Muscle of leg (tissue), 11 donors: ENCODE data around the gene UBR1. TPM values are rescaled to one million over a fixed set of nuclear protein-coding genes. Genes with fewer than 3 reads are reported as not detected.
A peak's percentile ranks its signal among the peaks of the same experiment; 100 is the strongest.

ENCODE experiments used
- DNase-seq: peaks from one replicate; pipeline ENCODE4 v3.0.0; 2013
- H3K27ac ChIP-seq: one replicate; pipeline ENCODE4 v1.5.1; 2013; ENCODE audit warnings: mild to moderate bottlenecking, low read length, control low read depth
- H3K27me3 ChIP-seq: one replicate; pipeline ENCODE4 v1.6.1; 2013; ENCODE audit warnings: low read length; ENCODE audit not compliant: control insufficient read depth, insufficient read depth
- H3K36me3 ChIP-seq: one replicate; pipeline ENCODE4 v1.6.1; 2013; ENCODE audit warnings: low read length; ENCODE audit not compliant: control insufficient read depth, insufficient read depth
- H3K4me1 ChIP-seq: one replicate; pipeline ENCODE4 v1.6.1; 2013; ENCODE audit warnings: low read length; ENCODE audit not compliant: control insufficient read depth, insufficient read depth
- H3K4me3 ChIP-seq: one replicate; pipeline ENCODE4 v1.5.1; 2013; ENCODE audit warnings: low read length, control low read depth
- H3K9me3 ChIP-seq: replicated peaks from 2 replicates; pipeline ENCODE4 v1.6.1; 2013; ENCODE audit warnings: low read depth, low read length; ENCODE audit not compliant: control insufficient read depth
- WGBS: methylation state at CpG from one replicate; pipeline ENCODE4 v1.1.5; 2013; ENCODE audit warnings: missing lambda C conversion rate; ENCODE audit not compliant: insufficient coverage; 5-methylcytosine and 5-hydroxymethylcytosine counted together
- polyA plus RNA-seq, 8 donors: library from polyadenylated mRNA; unstranded; fragments of 120-200 nt; gene quantifications; one replicate each; pipeline versions ENCODE4 v1.2.1 to v1.2.3, GENCODE V29; 2013; ENCODE audit warnings: inconsistent platforms in 1 of 8, low replicate concordance in 1 of 8; ENCODE audit not compliant: insufficient read length in 8 of 8, insufficient read depth in 1 of 8
- total RNA-seq: library from RNA; stranded (reverse); fragments of 120-200 nt; gene quantifications from one replicate; pipeline ENCODE4 v1.2.4, GENCODE V29; 2013

UBR1 gene
- total and polyA plus RNA-seq, 9 donors, result 13.6 to 27.4 (median 19.8) TPM

GRCh38 chr15:42920519-42921341 lies 185.1 kb downstream of the UBR1 start, which contains the start of gene TTBK2:
TSS of gene TTBK2 (minus strand) at chr15:42920778. CDS start at chr15:42878617, 42,161 bp downstream.
- Histone ChIP-seq H3K4me1 (peaks cover 8% of the 10 kb centered on the region), H3K4me3 (peak within 1 kb of the TSS; percentile 82), H3K27me3 (no peaks in the 10 kb centered on the region), H3K27ac (peak within 1 kb of the TSS; percentile 93), H3K9me3 (no peaks in the 10 kb centered on the region), H3K36me3 (no peaks in the 10 kb centered on the region)
- under 1% methylated on average over 70 of the region's 72 CpGs for WGBS
- DNase-seq, result peak; percentile 100

- Histone ChIP-seq H3K27ac (peak overlapping the region; percentile 93), H3K4me3 (peak overlapping the region; percentile 82), H3K36me3 (no peaks in the 10 kb centered on the region), H3K4me1 (peaks cover 8% of the 10 kb centered on the region), H3K9me3 (no peaks in the 10 kb centered on the region), H3K27me3 (no peaks in the 10 kb centered on the region)
- DNase-seq, result peak; percentile 77
- WGBS, result 0% methylated on average over 21 of the region's 40 CpGs
These were observed 185.9 kb downstream of the UBR1 start for GRCh38 chr15:42919799-42920518.

DNA sequence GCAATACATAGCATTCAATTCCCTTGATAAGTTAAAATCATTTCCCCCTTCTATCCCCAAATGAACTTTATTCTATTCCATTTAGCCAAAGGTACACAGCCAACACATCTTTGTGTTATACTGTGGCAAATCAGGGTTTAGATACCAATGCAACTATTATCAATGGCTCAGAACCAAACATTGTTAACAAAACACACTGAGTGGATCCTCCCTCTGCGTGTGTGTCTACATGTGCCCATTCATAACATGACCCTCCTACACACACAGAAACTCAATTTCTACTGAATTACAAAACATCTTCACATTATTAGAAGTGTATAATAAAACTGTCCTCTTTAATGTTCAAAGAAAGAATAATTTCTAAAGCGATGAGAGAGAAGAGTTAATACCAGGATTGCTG lies 186.5 kb downstream of the UBR1 start:
- DNase-seq, result no peak
- H3K27me3 ChIP-seq, result no peaks in the 10 kb centered on the region
- no peaks in the 10 kb centered on the region for H3K36me3 ChIP-seq
- peak overlapping the region; percentile 82 for H3K4me3 ChIP-seq
- H3K9me3 ChIP-seq, result no peaks in the 10 kb centered on the region
- H3K27ac ChIP-seq, result peak overlapping the region; percentile 93
- H3K4me1 ChIP-seq, result peaks cover 8% of the 10 kb centered on the region
- no CpG with 5 or more reads among the region's 2 CpGs for WGBS

- Histone ChIP-seq H3K9me3 (no peaks in the 10 kb centered on the region), H3K4me1 (peaks cover 8% of the 10 kb centered on the region), H3K27ac (no peak overlapping the region), H3K27me3 (no peaks in the 10 kb centered on the region), H3K36me3 (no peaks in the 10 kb centered on the region), H3K4me3 (no peak overlapping the region)
- DNase-seq, result no peak
- WGBS, result 100% methylated on average over 1 of the region's 5 CpGs
These were observed 187.8 kb downstream of the UBR1 start for GRCh38 chr15:42918047-42918446.

DNA sequence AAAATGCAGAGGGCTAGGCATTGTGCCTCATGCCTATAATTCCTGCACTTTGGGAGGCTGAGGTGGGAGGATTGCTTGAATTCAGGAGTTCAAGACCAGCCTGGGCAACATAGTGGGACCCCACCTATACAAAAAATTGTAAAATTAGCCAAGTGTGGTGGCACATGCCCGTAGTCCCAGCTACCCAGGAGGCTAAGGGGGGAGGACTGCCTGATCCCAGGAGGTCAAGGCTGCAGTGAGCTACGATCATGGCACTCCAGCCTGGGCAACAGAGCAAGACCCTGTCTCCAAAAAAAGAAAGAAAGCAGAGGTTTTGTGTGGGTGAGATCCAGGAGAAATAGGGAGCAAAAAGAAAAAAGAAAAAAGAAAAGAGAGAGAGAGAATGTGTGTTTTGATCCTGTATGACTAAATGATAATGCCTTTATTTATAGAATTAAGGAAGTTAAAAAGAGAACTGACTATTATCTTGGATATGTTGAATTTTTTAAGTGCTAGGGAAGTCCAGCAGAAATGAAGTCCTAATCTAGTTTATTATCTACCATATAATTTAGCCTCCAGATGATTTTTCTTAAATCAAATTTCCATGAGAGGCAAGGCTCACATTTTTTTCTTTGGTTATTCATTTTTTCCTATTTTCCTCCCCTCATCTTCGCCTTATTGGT lies 190.1 kb downstream of the UBR1 start:
- H3K27ac ChIP-seq, result no peak overlapping the region
- no peaks in the 10 kb centered on the region for H3K9me3 ChIP-seq
- no peak overlapping the region for H3K4me3 ChIP-seq
- DNase-seq, result no peak
- 100% methylated on average over 1 of the region's 3 CpGs for WGBS
- no peaks in the 10 kb centered on the region for H3K36me3 ChIP-seq
- H3K4me1 ChIP-seq, result peaks cover 2% of the 10 kb centered on the region
- H3K27me3 ChIP-seq, result no peaks in the 10 kb centered on the region

DNA sequence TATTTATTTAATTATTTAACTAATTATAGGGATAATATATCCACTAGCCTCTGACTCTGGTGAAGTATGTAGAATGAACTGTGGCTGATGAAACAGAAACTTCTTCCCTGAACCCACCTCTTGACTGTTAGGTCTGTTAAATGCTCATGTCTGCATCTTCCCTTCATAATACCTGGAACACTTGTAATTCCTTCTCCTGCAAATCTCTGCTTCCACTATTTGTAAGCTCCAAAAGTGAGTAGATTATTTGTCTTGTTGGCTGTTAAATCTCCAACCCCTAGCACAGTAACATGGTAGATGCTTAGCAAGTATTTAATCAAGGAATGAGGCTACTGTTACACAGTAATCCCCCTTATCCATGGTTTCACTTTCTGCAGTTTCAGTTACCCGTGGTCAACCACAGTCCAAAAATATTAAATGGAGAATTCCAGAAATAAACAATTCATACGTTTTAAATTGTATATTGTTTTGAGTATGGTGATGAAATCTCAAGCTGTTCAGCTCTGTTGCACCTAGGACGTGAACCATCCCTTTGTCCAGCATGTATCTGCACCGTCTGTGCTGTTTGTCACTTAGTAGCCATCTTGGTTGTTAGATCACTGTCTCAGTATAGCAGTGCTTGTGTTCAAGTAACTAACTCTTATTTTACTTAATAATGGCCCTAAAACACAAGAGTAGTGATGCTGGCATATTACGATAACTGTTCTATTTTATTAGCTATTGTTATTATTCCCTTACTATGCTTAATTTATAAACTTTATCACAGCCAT lies 190.9 kb downstream of the UBR1 start:
- no peak overlapping the region for H3K4me3 ChIP-seq

DNA sequence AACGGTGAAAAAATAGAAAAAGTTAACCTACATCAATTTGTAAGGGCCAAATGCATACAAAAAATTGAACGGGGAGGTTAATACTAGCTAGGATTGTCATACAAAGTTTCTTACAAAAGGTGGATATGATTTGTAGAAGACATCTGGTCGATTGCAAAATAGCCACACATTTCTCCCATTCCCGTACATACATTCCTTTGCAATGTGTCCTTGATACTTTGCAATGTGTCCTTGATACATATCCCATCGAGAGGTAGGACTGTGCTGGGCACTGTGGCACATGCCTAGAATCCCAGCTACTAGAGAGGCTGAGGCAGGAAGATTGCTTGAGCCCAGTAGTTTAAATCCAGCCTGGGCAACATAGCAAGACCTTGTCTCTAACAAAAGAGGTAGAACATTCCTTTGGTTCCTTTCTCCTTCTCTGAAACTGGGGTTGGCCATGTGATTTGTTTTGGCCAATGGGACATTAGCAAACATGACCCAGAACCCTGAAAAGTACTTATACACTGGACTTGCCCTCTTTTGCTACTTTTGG lies 194.7 kb downstream of the UBR1 start:
- Histone ChIP-seq H3K27ac (no peak overlapping the region), H3K36me3 (no peaks in the 10 kb centered on the region), H3K4me3 (no peak overlapping the region), H3K4me1 (no peaks in the 10 kb centered on the region), H3K9me3 (no peaks in the 10 kb centered on the region), H3K27me3 (no peaks in the 10 kb centered on the region)
- 83% methylated on average over 1 of the region's 5 CpGs for WGBS
- no peak for DNase-seq

More for the DNA sequence above, 190.9 kb downstream of the UBR1 start:
- peaks cover 2% of the 10 kb centered on the region for H3K4me1 ChIP-seq
- no peak overlapping the region for H3K27ac ChIP-seq
- H3K27me3 ChIP-seq, result no peaks in the 10 kb centered on the region
- WGBS, result no CpG with 5 or more reads among the region's 5 CpGs
- no peak for DNase-seq
- no peaks in the 10 kb centered on the region for H3K36me3 ChIP-seq
- H3K9me3 ChIP-seq, result no peaks in the 10 kb centered on the region

- no peaks in the 10 kb centered on the region for H3K9me3 ChIP-seq
These were observed 197.3 kb downstream of the UBR1 start for GRCh38 chr15:42908538-42908937.

DNA sequence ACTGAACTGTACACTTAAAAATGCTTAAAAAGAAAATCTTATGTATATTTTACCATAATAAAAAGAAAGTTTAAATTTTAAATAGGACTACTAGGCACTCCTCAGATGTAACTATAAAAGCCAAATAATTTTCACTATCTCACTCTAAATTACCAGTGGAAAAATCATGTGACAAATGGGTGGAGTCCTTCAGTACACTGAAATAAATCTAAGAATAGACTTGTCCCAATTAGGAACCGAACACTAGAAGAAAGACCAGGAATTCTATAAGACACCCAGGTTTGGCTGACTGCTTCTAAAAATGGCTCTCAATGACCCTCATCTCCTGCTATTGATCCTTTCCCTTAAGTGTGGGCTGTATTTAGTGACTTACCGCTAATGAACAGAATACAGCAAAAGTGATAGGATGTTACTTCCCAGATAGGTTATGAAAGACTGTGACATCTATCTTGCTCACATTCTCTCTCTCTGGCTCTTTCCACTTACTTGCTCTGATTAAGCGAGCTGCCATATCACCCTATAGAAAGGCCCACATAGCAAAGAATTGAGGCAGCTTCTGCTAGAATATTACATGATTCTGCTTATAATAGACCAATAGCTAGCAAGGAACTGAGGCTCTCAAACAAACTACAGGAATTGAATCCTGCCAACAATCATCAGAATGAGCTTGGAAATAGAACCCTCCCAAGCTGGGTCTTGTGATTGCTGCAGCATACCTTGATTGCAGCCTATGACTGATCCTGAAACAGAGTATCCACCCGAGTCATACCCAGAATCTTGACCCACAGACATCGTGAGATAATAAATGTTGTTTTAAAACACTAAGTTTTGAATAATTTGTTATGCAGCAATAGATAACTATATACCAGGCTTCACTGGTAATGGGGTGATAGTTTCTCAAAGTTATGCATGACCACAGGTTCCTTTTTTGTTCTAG lies 202.2 kb downstream of the UBR1 start:
- no peaks in the 10 kb centered on the region for H3K36me3 ChIP-seq
- no peak for DNase-seq
- H3K4me3 ChIP-seq, result no peak overlapping the region
- H3K9me3 ChIP-seq, result no peaks in the 10 kb centered on the region
- H3K27me3 ChIP-seq, result no peaks in the 10 kb centered on the region
- WGBS, result 80% methylated on average over 1 of the region's 5 CpGs
- H3K27ac ChIP-seq, result no peak overlapping the region
- H3K4me1 ChIP-seq, result no peaks in the 10 kb centered on the region

More at GRCh38 chr15:42908538-42908937, 197.3 kb downstream of the UBR1 start:
- Histone ChIP-seq H3K4me1 (no peaks in the 10 kb centered on the region), H3K36me3 (no peaks in the 10 kb centered on the region), H3K4me3 (no peak overlapping the region), H3K27me3 (no peaks in the 10 kb centered on the region), H3K27ac (no peak overlapping the region)
- no CpG with 5 or more reads among the region's 2 CpGs for WGBS
- DNase-seq, result no peak
